22Rv1 (cell line): ENCODE data around the gene GTPBP4.

Experiments
- ZFX ChIP-seq: fragments of 450-650 bp; IDR thresholded peaks from 2 replicates; pipeline ENCODE4 v1.6.1; 2017; ENCODE audit warnings: antibody characterized with exemption, borderline replicate concordance
- TF ChIP-seq, protein P1 (sequence below): fragments of 450-650 bp; IDR thresholded peaks from 2 replicates; pipeline ENCODE4 v1.5.1; 2017; ENCODE audit warnings: mild to moderate bottlenecking

DNA sequence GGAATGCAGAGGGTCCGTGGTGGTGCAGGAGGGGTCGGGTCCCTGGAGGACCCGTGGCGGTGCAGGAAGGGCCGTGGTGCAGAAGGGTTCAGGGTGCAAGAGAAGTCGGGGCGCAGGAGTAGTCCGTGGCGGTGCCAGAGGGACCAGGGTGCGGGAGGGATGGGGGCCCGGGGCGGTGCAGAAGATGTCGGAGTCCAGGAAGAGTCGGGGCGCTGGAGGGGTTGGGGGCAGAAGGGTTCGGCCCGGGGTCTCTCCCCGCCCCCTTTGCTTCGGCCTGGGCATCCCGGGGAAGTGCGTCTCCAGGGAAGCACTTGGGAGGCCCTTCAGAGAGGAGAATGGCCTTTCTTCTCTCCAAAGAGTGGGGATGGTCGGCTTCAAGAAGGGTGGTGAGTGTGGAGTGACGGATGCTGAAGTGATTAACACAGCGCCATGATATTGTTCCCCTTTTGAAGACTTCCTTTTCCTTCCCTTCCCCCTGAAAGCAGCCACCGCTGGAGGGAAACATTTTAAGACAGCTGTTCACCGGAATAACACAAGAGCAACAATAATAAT is 68.9 kb downstream of the GTPBP4 start:
- TF ChIP-seq, protein P1, sequence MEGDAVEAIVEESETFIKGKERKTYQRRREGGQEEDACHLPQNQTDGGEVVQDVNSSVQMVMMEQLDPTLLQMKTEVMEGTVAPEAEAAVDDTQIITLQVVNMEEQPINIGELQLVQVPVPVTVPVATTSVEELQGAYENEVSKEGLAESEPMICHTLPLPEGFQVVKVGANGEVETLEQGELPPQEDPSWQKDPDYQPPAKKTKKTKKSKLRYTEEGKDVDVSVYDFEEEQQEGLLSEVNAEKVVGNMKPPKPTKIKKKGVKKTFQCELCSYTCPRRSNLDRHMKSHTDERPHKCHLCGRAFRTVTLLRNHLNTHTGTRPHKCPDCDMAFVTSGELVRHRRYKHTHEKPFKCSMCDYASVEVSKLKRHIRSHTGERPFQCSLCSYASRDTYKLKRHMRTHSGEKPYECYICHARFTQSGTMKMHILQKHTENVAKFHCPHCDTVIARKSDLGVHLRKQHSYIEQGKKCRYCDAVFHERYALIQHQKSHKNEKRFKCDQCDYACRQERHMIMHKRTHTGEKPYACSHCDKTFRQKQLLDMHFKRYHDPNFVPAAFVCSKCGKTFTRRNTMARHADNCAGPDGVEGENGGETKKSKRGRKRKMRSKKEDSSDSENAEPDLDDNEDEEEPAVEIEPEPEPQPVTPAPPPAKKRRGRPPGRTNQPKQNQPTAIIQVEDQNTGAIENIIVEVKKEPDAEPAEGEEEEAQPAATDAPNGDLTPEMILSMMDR: no peak
- no peak for TF ChIP-seq ZFX
